ENCODE measurements around the gene SLC23A3. TPM values are rescaled to one million over a fixed set of nuclear protein-coding genes. Genes with fewer than 3 reads are reported as not detected.

Gene SLC23A3
- total RNA-seq (1 to 10 TPM; 2.3 to 2.6 TPM), polyA plus RNA-seq (not detected)

- Mint-ChIP-seq H3K4me3 (peak within 1 kb of the TSS in 2 of 7 donors; percentile 65 to 70), H3K36me3 (peaks cover 0 to 43% (median 8%) of the 10 kb centered on the region in 3 donors), H3K27me3 (peaks cover 0 to 2% of the 10 kb centered on the region in 2 donors), H3K9me3 (no peaks in the 10 kb centered on the region), H3K27ac (peak within 1 kb of the TSS in 5 of 8 donors; percentile 10 to 85 (median 58)), H3K4me1 (peaks cover 22 to 43% (median 35%) of the 10 kb centered on the region in 3 donors)
- Histone ChIP-seq H3K27me3 (ENCODE audit: insufficient read depth, low read length, poor library complexity, severe bottlenecking) (no peaks in the 10 kb centered on the region), H3K9me3 (ENCODE audit: low read length) (no peaks in the 10 kb centered on the region), H3K27ac (ENCODE audit: low read depth, low read length) (no peak within 1 kb of the TSS), H3K4me3 (ENCODE audit: low read length) (no peak within 1 kb of the TSS), H3K4me1 (ENCODE audit: insufficient read depth, low read length) (peaks cover 10% of the 10 kb centered on the region), H3K36me3 (ENCODE audit: insufficient read depth, low read length) (peaks cover 13% of the 10 kb centered on the region)
- CTCF ChIA-PET: interaction anchor here (1.0 to 8.6 kb wide), 13 partner anchors 11 to 127 kb away, joined by 3 to 110 read pairs (median 7); partner anchors contain the start of genes ABCB6, GLB1L, NHEJ1 and STK16
- POLR2A ChIA-PET: interaction anchor here (0.8 to 1.3 kb wide), 3 partner anchors 10 to 961 kb away, joined by 3 to 4 read pairs (median 3); partner anchors contain the start of gene NHEJ1
- DNase-seq: no peak
Observed at GRCh38 chr2:219169930-219170654, at the start of gene SLC23A3. SLC23A3 (minus strand) TSS chr2:219170029; CDS start chr2:219169984, 45 bp downstream.

- Mint-ChIP-seq H3K27ac (peak within 1 kb of the TSS; percentile 36 to 88 (median 79)), H3K4me1 (peaks cover 18 to 26% (median 18%) of the 10 kb centered on the region in 3 donors), H3K27me3 (peaks cover 0 to 2% of the 10 kb centered on the region in 2 donors), H3K4me3 (peak within 1 kb of the TSS; percentile 66 to 91 (median 83)), H3K9me3 (no peaks in the 10 kb centered on the region), H3K36me3 (peaks cover 7 to 46% (median 13%) of the 10 kb centered on the region in 3 donors)
- peak within 1 kb of the TSS; percentile 72 for H3K4me3 ChIP-seq (ENCODE audit: low read length)
- no peaks in the 10 kb centered on the region for H3K9me3 ChIP-seq (ENCODE audit: low read length)
- no peaks in the 10 kb centered on the region for H3K27me3 ChIP-seq (ENCODE audit: insufficient read depth, low read length, poor library complexity, severe bottlenecking)
- CTCF ChIA-PET: interaction anchor here (0.7 to 9.0 kb wide), 11 partner anchors 10 to 76 kb away, joined by 3 to 68 read pairs (median 5); partner anchors contain the start of genes ANKZF1, ATG9A, NHEJ1 and SLC23A3
- H3K4me1 ChIP-seq (ENCODE audit: insufficient read depth, low read length): peaks cover 18% of the 10 kb centered on the region
- peaks cover 36% of the 10 kb centered on the region for H3K36me3 ChIP-seq (ENCODE audit: insufficient read depth, low read length)
- peak; percentile 70 to 87 (median 83) for DNase-seq
- POLR2A ChIA-PET: interaction anchor here (0.6 to 2.7 kb wide), 9 partner anchors 10 to 76 kb away, joined by 3 to 24 read pairs (median 7); partner anchors contain the start of genes ANKZF1, ATG9A, DNAJB2 and GLB1L
- H3K27ac ChIP-seq (ENCODE audit: low read depth, low read length): peak within 1 kb of the TSS; percentile 68
Observed at GRCh38 chr2:219218732-219219701, 49.2 kb upstream of the SLC23A3 start, which contains the start of gene ABCB6. ABCB6 (minus strand) TSS chr2:219218958; CDS start chr2:219218673, 285 bp downstream.

GRCh38 chr2:219218217-219218731 lies 48.4 kb upstream of the SLC23A3 start:
- CTCF ChIA-PET: interaction anchor here (0.7 to 9.0 kb wide), 10 partner anchors 11 to 76 kb away, joined by 3 to 68 read pairs (median 5); partner anchors contain the start of genes ANKZF1, ATG9A, GLB1L and NHEJ1
- peak overlapping the region; percentile 72 for H3K4me3 ChIP-seq (ENCODE audit: low read length)
- no peaks in the 10 kb centered on the region for H3K27me3 ChIP-seq (ENCODE audit: insufficient read depth, low read length, poor library complexity, severe bottlenecking)
- Mint-ChIP-seq H3K4me1 (peaks cover 18 to 26% (median 18%) of the 10 kb centered on the region in 3 donors), H3K27me3 (peaks cover 0 to 2% of the 10 kb centered on the region in 2 donors), H3K9me3 (no peaks in the 10 kb centered on the region), H3K4me3 (peak overlapping the region; percentile 66 to 91 (median 83)), H3K27ac (peak overlapping the region; percentile 36 to 85 (median 78)), H3K36me3 (peaks cover 4 to 40% (median 10%) of the 10 kb centered on the region in 3 donors)
- peak overlapping the region; percentile 68 for H3K27ac ChIP-seq (ENCODE audit: low read depth, low read length)
- no peaks in the 10 kb centered on the region for H3K9me3 ChIP-seq (ENCODE audit: low read length)
- peak in 2 of 5 donors; percentile 6 to 7 for DNase-seq
- H3K4me1 ChIP-seq (ENCODE audit: insufficient read depth, low read length): peaks cover 18% of the 10 kb centered on the region
- POLR2A ChIA-PET: interaction anchor here (0.6 to 2.7 kb wide), 11 partner anchors 10 to 61 kb away, joined by 3 to 24 read pairs (median 5); partner anchors contain the start of genes ANKZF1, ATG9A, CNPPD1 and DNAJB2
- peaks cover 28% of the 10 kb centered on the region for H3K36me3 ChIP-seq (ENCODE audit: insufficient read depth, low read length)

GRCh38 chr2:219216535-219216915 lies 46.7 kb upstream of the SLC23A3 start:
- Histone ChIP-seq H3K27ac (ENCODE audit: low read depth, low read length) (no peak overlapping the region), H3K36me3 (ENCODE audit: insufficient read depth, low read length) (peaks cover 13% of the 10 kb centered on the region), H3K9me3 (ENCODE audit: low read length) (no peaks in the 10 kb centered on the region), H3K4me1 (ENCODE audit: insufficient read depth, low read length) (peaks cover 18% of the 10 kb centered on the region), H3K27me3 (ENCODE audit: insufficient read depth, low read length, poor library complexity, severe bottlenecking) (no peaks in the 10 kb centered on the region), H3K4me3 (ENCODE audit: low read length) (no peak overlapping the region)
- H3K9me3 Mint-ChIP-seq: no peaks in the 10 kb centered on the region
- peaks cover 0 to 2% of the 10 kb centered on the region in 2 donors for H3K27me3 Mint-ChIP-seq
- H3K4me3 Mint-ChIP-seq: peak overlapping the region in 5 of 7 donors; percentile 22 to 54 (median 51)
- no peak for DNase-seq
- H3K36me3 Mint-ChIP-seq: peaks cover 2 to 24% (median 9%) of the 10 kb centered on the region in 3 donors
- ChIA-PET CTCF (interaction anchor here (0.6 to 9.0 kb wide), 12 partner anchors 12 to 84 kb away, joined by 3 to 68 read pairs (median 3); partner anchors contain the start of genes DNAJB2, NHEJ1 and SLC23A3), POLR2A (interaction anchor here (1.3 kb wide), 1 partner anchor 40 kb away, joined by 4 read pairs; the partner anchor contains the start of gene CNPPD1)
- H3K4me1 Mint-ChIP-seq: peaks cover 17 to 27% (median 19%) of the 10 kb centered on the region in 3 donors
- peak overlapping the region in 2 of 8 donors; percentile 72 to 83 for H3K27ac Mint-ChIP-seq

GRCh38 chr2:219215871-219216534 lies 46.2 kb upstream of the SLC23A3 start:
- Mint-ChIP-seq H3K4me1 (peaks cover 22 to 32% (median 24%) of the 10 kb centered on the region in 3 donors), H3K9me3 (no peaks in the 10 kb centered on the region), H3K27ac (peak overlapping the region in 2 of 8 donors; percentile 70 to 72), H3K36me3 (peaks cover 0 to 19% (median 5%) of the 10 kb centered on the region in 3 donors), H3K4me3 (peak overlapping the region in 1 of 7 donors; percentile 51), H3K27me3 (peaks cover 0 to 2% of the 10 kb centered on the region in 2 donors)
- Histone ChIP-seq H3K9me3 (ENCODE audit: low read length) (no peaks in the 10 kb centered on the region), H3K4me3 (ENCODE audit: low read length) (no peak overlapping the region), H3K36me3 (ENCODE audit: insufficient read depth, low read length) (peaks cover 8% of the 10 kb centered on the region), H3K4me1 (ENCODE audit: insufficient read depth, low read length) (peaks cover 22% of the 10 kb centered on the region), H3K27me3 (ENCODE audit: insufficient read depth, low read length, poor library complexity, severe bottlenecking) (no peaks in the 10 kb centered on the region), H3K27ac (ENCODE audit: low read depth, low read length) (no peak overlapping the region)
- ChIA-PET POLR2A (interaction anchor here (0.9 to 1.3 kb wide), 2 partner anchors 39 to 79 kb away, joined by 3 to 4 read pairs; partner anchors contain the start of gene CNPPD1), CTCF (interaction anchor here (0.6 to 9.0 kb wide), 12 partner anchors 33 to 79 kb away, joined by 3 to 68 read pairs (median 4); partner anchors contain the start of genes NHEJ1, SLC23A3 and TUBA4B)
- DNase-seq: no peak

- DNase-seq: no peak
- no peak overlapping the region for H3K4me3 ChIP-seq (ENCODE audit: low read length)
- no peaks in the 10 kb centered on the region for H3K9me3 ChIP-seq (ENCODE audit: low read length)
- Mint-ChIP-seq H3K27ac (peak overlapping the region in 1 of 8 donors; percentile 80), H3K4me3 (peak overlapping the region in 1 of 7 donors; percentile 56), H3K36me3 (peaks cover 0 to 9% (median 5%) of the 10 kb centered on the region in 3 donors), H3K9me3 (no peaks in the 10 kb centered on the region), H3K27me3 (peaks cover 0 to 2% of the 10 kb centered on the region in 2 donors), H3K4me1 (peaks cover 26 to 43% (median 33%) of the 10 kb centered on the region in 3 donors)
- peaks cover 26% of the 10 kb centered on the region for H3K4me1 ChIP-seq (ENCODE audit: insufficient read depth, low read length)
- no peaks in the 10 kb centered on the region for H3K27me3 ChIP-seq (ENCODE audit: insufficient read depth, low read length, poor library complexity, severe bottlenecking)
- ChIA-PET POLR2A (interaction anchor here (0.5 to 0.6 kb wide), 2 partner anchors 44 to 77 kb away, joined by 3 to 5 read pairs; no protein-coding TSS in a partner anchor), CTCF (interaction anchor here (1.0 to 9.0 kb wide), 6 partner anchors 10 to 80 kb away, joined by 3 to 68 read pairs (median 14); partner anchors contain the start of genes NHEJ1 and SLC23A3)
- no peak overlapping the region for H3K27ac ChIP-seq (ENCODE audit: low read depth, low read length)
- H3K36me3 ChIP-seq (ENCODE audit: insufficient read depth, low read length): no peaks in the 10 kb centered on the region
Observed at GRCh38 chr2:219214786-219215185, 45.0 kb upstream of the SLC23A3 start.

Measured in CD8-positive, alpha-beta memory T cell (primary cell).